ENCODE data around the gene FZR1.

- TF ChIP-seq, protein P1, sequence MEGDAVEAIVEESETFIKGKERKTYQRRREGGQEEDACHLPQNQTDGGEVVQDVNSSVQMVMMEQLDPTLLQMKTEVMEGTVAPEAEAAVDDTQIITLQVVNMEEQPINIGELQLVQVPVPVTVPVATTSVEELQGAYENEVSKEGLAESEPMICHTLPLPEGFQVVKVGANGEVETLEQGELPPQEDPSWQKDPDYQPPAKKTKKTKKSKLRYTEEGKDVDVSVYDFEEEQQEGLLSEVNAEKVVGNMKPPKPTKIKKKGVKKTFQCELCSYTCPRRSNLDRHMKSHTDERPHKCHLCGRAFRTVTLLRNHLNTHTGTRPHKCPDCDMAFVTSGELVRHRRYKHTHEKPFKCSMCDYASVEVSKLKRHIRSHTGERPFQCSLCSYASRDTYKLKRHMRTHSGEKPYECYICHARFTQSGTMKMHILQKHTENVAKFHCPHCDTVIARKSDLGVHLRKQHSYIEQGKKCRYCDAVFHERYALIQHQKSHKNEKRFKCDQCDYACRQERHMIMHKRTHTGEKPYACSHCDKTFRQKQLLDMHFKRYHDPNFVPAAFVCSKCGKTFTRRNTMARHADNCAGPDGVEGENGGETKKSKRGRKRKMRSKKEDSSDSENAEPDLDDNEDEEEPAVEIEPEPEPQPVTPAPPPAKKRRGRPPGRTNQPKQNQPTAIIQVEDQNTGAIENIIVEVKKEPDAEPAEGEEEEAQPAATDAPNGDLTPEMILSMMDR (IDR thresholded peaks at IDR 0.05; ENCODE audit: control extremely low read depth in 1 of 3, insufficient read depth in 1 of 3, low read depth in 1 of 3, low read length in 3 of 3), result no peak
- TF ChIP-seq POLR2A (IDR thresholded peaks at IDR 0.05; ENCODE audit: control extremely low read depth in 1 of 2, low read depth in 2 of 2, low read length in 2 of 2) (no peak), TAF1 (IDR thresholded peaks at IDR 0.05; ENCODE audit: low read depth, low read length) (no peak), SRF (IDR thresholded peaks at IDR 0.05; ENCODE audit: low read depth, low read length) (no peak), RAD21 (IDR thresholded peaks at IDR 0.05 in 1 of 2, conservative IDR thresholded peaks at IDR 0.05 in 1 of 2; ENCODE audit: low read depth in 2 of 2, low read length in 2 of 2) (no peak), SP1 (IDR thresholded peaks at IDR 0.05; ENCODE audit: low read depth, low read length) (no peak)
Observed at GRCh38 chr19:3477951-3478350, 28.2 kb upstream of the FZR1 start.
